Calu3 (cell line): ENCODE measurements around the gene CCT8L2. TPM values are rescaled to one million over a fixed set of nuclear protein-coding genes. Genes with fewer than 3 reads are reported as not detected.
"Not testable (repeated sequence)": the region's sequence is repeated elsewhere in the genome, so short reads cannot be mapped to it uniquely, and the experiment has no call there.

ENCODE experiments used
- BruUV-seq: library from RNA; stranded (reverse); fragments of 400-500 nt; replicated peaks from 2 replicates; lab custom pipeline; 2021; lab: Mats Ljungman, UMichigan
- CTCF ChIA-PET: fragments of 300-600 bp; sonication (Branson Sonifier 250); formaldehyde crosslinking; loops from one replicate; lab custom pipeline; 2022; ENCODE audit warnings: antibody characterized with exemption; lab: Charles Lee
- DNase-seq: peaks from one replicate; pipeline ENCODE4 v3.0.0; 2022
- H3K27ac Mint-ChIP-seq: one replicate; pipeline ENCODE4 v1.8.0; 2022; ENCODE audit warnings: mixed read lengths; ENCODE audit not compliant: unreplicated experiment
- H3K27me3 Mint-ChIP-seq: one replicate; pipeline ENCODE4 v1.8.0; 2022; ENCODE audit warnings: mixed read lengths; ENCODE audit not compliant: unreplicated experiment
- H3K36me3 Mint-ChIP-seq: one replicate; pipeline ENCODE4 v1.8.0; 2022; ENCODE audit warnings: mild to moderate bottlenecking, moderate library complexity, mixed read lengths; ENCODE audit not compliant: insufficient read depth, unreplicated experiment
- H3K4me1 Mint-ChIP-seq: one replicate; pipeline ENCODE4 v1.8.0; 2022; ENCODE audit warnings: mild to moderate bottlenecking, low read depth, mixed read lengths; ENCODE audit not compliant: unreplicated experiment
- H3K4me3 Mint-ChIP-seq: one replicate; pipeline ENCODE4 v1.8.0; 2022; ENCODE audit warnings: mild to moderate bottlenecking, low read depth, moderate library complexity, mixed read lengths; ENCODE audit not compliant: unreplicated experiment
- H3K9me3 Mint-ChIP-seq: one replicate; pipeline ENCODE4 v1.8.0; 2022; ENCODE audit warnings: low read depth, mixed read lengths; ENCODE audit not compliant: unreplicated experiment
- intact Hi-C: fragments of 100-400 bp; cut with micrococcal nuclease; formaldehyde crosslinking; loops from one replicate; pipeline ENCODE4 v1.10.0; 2022; ENCODE audit not compliant: unreplicated experiment
- total RNA-seq: library from RNA; stranded (reverse); gene quantifications from 2 replicates; pipeline ENCODE4 v1.2.3, GENCODE V29; 2022
- TF ChIP-seq, protein P1 (sequence below): fragments of 200-600 bp; IDR thresholded peaks from one replicate; pipeline ENCODE4 v1.8.0; 2022; ENCODE audit warnings: antibody characterized with exemption; ENCODE audit not compliant: unreplicated experiment

Gene CCT8L2
- total RNA-seq, 1 experiment from 2014 or later, result not detected

DNA sequence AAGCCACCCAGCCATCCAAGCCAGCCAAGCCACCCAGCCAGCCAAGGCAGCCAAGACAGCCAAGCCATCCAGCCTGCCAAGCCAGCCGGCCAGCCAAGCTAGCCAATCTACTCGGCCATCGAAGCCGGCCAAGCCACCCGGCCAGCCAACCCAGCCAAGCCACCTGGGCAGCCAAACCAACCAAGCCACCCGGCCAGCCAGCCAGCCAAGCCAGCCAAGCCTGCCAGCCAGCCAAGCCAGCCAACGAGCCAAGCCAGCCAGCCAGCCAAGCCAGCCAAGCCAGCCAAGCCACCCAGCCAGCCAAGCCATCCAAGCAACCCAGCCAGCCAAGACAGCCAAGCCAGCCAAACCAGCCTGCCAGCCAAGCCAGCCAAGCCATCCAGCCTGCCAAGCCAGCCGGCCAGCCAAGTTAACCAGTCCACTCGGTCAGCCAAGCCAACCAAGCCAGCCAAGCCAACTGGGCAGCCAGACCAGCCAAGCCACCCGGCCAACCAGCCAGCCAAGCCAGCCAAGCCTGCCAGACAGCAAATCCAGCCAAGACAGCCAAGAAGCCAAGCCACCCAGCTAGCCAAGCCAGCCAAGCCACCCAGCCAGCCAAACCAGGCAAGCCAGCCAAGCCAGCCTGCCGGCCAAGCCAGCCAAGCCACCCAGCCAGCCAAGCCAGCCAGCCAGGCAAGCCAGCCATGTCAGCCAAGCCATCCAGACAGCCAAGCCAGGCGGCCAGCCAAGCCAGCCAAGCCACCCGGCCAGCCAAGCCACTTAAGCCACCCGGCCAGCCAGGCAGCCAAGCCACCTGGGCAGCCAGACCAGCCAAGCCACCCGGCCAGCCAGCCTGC lies 26.8 kb downstream of the CCT8L2 start:
- H3K27me3 Mint-ChIP-seq, H3K4me1 Mint-ChIP-seq, H3K27ac Mint-ChIP-seq, H3K4me3 Mint-ChIP-seq, H3K36me3 Mint-ChIP-seq, H3K9me3 Mint-ChIP-seq, BruUV-seq, intact Hi-C loops, DNase-seq, CTCF ChIA-PET: not testable (repeated sequence)

DNA sequence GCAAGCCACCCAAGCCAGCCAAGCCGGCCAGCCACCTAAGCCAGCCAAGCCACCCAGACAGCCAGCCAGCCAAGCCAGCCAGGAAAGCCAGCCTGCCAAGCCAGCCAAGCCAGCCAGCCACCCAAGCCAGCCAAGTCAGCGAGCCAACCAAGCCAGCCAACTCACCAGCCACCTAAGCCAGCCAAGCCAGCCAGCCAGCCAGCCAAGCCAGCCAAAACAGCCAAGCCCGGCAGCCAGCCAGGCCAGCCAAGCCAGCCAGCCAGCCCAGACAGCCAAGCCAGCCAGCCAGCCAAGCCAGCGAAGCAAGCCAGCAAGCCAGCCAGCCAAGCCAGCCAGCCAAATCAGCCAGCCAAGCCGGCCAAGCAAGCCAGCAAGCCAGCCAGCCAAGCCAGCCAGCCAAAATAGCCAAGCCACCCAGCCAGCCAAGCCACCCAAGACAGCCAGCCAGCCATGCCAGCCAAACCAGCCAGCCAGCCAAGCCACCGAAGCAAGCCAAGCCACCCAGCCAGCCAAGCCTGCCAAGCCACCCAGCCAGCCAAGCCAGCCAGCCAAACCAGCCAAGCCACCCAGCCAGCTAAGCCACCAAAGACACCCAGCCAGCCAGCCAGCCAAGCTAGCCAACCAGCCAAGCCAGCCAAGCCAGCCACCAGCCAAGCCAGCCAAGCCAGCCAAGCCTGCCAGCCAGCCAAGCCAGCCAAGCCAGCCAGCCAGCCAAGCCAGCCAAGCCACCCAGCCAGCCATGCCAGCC lies 27.6 kb downstream of the CCT8L2 start:
- H3K27me3 Mint-ChIP-seq, DNase-seq, H3K36me3 Mint-ChIP-seq, CTCF ChIA-PET, H3K4me3 Mint-ChIP-seq, H3K9me3 Mint-ChIP-seq, intact Hi-C loops, H3K4me1 Mint-ChIP-seq, H3K27ac Mint-ChIP-seq, BruUV-seq: not testable (repeated sequence)

DNA sequence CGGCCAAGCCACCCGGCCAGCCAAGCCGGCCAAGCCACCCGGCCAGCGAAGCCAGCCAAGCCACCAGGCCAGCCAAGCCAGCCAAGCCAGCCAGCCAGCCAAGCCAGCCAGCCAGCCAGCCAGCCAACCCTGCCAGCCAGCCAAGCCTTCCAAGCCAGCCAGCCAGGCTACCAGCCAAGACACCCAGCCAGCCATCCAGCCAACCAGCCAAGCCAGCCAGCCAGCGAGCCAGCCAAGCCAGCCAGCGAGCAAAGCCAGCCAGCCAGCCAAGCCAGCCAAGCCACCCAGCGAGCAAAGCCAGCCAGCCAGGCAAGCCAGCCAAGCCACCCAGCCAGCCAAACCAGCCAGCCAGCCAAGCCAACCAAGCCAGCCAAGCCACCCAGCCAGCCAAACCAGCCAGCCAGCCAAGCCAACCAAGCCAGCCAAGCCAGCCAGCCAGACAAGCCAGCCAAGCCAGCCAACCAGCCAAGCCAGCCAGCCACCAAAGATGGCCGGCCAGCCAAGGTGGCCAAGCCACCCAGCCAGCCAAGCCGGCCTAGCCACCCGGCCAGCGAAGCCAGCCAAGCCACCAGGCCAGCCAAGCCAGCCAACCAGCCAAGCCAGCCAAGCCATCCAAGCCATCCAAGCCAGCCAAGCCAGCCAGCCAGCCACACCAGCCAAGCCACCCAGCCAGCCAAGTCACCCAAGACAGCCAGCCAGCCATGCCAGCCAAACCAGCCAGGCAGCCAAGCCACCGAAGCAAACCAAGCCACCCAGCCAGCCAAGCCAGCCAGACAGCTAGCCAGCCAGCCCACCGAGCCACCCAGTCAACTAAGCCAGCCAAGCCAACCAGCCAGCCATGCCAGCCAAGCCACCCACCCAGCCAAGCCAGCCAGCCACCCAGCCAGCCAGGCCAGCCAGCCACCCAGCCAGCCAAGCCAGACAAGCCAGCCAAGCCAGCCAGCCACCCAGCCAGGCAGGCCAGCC lies 28.8 kb downstream of the CCT8L2 start:
- TF ChIP-seq, protein P1, sequence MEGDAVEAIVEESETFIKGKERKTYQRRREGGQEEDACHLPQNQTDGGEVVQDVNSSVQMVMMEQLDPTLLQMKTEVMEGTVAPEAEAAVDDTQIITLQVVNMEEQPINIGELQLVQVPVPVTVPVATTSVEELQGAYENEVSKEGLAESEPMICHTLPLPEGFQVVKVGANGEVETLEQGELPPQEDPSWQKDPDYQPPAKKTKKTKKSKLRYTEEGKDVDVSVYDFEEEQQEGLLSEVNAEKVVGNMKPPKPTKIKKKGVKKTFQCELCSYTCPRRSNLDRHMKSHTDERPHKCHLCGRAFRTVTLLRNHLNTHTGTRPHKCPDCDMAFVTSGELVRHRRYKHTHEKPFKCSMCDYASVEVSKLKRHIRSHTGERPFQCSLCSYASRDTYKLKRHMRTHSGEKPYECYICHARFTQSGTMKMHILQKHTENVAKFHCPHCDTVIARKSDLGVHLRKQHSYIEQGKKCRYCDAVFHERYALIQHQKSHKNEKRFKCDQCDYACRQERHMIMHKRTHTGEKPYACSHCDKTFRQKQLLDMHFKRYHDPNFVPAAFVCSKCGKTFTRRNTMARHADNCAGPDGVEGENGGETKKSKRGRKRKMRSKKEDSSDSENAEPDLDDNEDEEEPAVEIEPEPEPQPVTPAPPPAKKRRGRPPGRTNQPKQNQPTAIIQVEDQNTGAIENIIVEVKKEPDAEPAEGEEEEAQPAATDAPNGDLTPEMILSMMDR, result no peak
- Mint-ChIP-seq H3K27ac (no peak overlapping the region), H3K4me3 (no peak overlapping the region), H3K36me3 (no peaks in the 10 kb centered on the region), H3K27me3 (no peaks in the 10 kb centered on the region), H3K4me1 (no peaks in the 10 kb centered on the region), H3K9me3 (no peaks in the 10 kb centered on the region)
- intact Hi-C loops, result no loop called here
- CTCF ChIA-PET, result no interaction called here
- DNase-seq, result no peak
- BruUV-seq, result no TSS peak

GRCh38 chr22:16562711-16563554 lies 29.7 kb downstream of the CCT8L2 start:
- TF ChIP-seq, protein P1, result no peak
- no TSS peak for BruUV-seq

DNA sequence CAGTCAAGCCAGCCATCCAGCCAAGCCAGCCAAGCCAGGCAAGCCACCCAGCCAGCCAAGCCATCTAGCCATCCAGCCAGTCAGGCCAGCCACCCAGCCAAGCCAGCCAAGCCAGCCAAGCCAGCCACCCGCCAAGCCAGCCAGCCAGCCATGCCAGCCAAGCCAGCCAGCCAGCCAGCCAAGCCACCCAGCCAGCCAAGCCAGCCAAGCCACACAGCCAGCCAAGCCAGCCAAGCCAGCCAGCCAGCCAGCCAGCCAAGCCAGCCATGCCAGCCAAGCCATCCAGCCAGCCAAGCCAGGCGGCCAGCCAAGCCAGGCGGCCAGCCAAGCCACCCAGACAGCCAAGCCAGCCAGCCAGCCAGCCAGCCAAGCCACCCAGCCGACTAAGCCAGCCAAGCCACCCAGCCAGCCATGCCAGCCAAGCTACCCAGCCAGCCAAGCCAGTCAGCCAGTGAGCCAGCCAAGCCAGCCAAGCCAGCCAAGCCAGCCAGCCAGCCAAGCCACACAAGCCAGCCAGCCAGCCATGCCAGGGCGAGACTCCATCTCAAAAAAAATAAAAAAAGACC lies 31.4 kb downstream of the CCT8L2 start:
- H3K27ac Mint-ChIP-seq, intact Hi-C loops, H3K4me3 Mint-ChIP-seq, H3K27me3 Mint-ChIP-seq, DNase-seq, H3K4me1 Mint-ChIP-seq, H3K9me3 Mint-ChIP-seq, BruUV-seq, H3K36me3 Mint-ChIP-seq: not testable (repeated sequence)
- CTCF ChIA-PET, result interaction anchor here (0.7 kb wide), 1 partner anchor 32 kb away, joined by 7 read pairs; the partner anchor contains the start of gene CCT8L2

More at GRCh38 chr22:16562711-16563554, 29.7 kb downstream of the CCT8L2 start:
- CTCF ChIA-PET, result no interaction called here
- Mint-ChIP-seq H3K27ac (no peak overlapping the region), H3K4me1 (no peaks in the 10 kb centered on the region), H3K36me3 (no peaks in the 10 kb centered on the region), H3K27me3 (no peaks in the 10 kb centered on the region), H3K4me3 (no peak overlapping the region), H3K9me3 (no peaks in the 10 kb centered on the region)
- intact Hi-C loops, result no loop called here
- no peak for DNase-seq

GRCh38 chr22:16560651-16561050 lies 32.0 kb downstream of the CCT8L2 start:
- H3K27me3 Mint-ChIP-seq, DNase-seq, intact Hi-C loops, H3K4me1 Mint-ChIP-seq, H3K36me3 Mint-ChIP-seq, H3K9me3 Mint-ChIP-seq, H3K27ac Mint-ChIP-seq, BruUV-seq, H3K4me3 Mint-ChIP-seq, CTCF ChIA-PET: not testable (repeated sequence)

- CTCF ChIA-PET, H3K27me3 Mint-ChIP-seq, H3K9me3 Mint-ChIP-seq, H3K4me3 Mint-ChIP-seq, DNase-seq, BruUV-seq, H3K36me3 Mint-ChIP-seq, H3K4me1 Mint-ChIP-seq, intact Hi-C loops, H3K27ac Mint-ChIP-seq: not testable (repeated sequence)
Measured at GRCh38 chr22:16559996-16560395, 32.6 kb downstream of the CCT8L2 start.
